ENCODE results near the gene KCNN3.

KCNN3 gene

GRCh38 chr1:154794608-154795007 is 75.5 kb downstream of the KCNN3 start:
- no peak for DNase-seq (ENCODE audit: low read depth, low spot score)

GRCh38 chr1:154793685-154794084 is 76.4 kb downstream of the KCNN3 start:
- no peak for DNase-seq (ENCODE audit: low read depth, low spot score)

- no peak for DNase-seq (ENCODE audit: low read depth, low spot score)
These were observed 77.2 kb downstream of the KCNN3 start for GRCh38 chr1:154792899-154793298.

DNA sequence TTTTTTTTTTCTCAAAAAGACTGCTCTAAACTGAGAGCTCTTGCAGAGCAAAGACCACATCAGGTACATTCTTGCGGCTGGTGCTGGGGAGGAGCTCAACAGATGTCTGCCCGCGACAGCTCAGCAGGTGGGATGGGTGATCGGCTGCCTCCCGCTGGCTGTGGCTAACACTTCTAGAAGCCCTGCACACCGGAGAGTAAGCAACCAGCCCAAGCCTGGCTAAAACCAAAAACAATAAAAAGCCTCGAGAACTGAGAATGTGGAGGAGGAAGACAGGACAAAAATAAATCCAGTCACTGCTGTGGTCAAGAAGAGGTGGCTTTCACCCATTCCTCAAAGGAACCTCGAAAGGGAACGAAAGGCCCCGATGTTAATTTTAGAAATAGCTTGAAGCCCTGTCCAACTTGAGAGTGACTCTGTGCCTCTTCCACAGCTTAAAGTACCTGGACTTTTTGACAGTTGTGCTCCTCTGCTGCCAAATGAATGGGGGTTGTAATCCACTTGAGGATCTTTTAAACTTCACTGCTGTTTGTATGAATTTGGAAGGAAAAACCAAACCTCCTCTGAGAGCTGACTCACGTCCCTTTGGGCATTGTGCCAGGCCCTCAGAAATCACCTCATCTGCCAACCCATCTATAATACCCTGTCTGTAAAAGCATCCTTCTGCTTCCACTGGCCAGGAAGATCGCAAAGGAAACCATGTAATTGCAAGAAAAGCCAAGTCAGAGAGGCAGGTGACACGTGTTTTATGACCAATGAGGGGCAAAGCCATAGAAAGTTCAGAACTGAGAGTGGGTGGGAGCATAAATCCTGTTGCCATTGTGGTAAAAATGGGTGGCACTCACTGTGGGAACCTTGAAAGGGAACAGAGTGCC is 78.6 kb downstream of the KCNN3 start:
- DNase-seq (ENCODE audit: low read depth, low spot score): no peak

GRCh38 chr1:154788886-154789285 is 81.2 kb downstream of the KCNN3 start:
- no peak for DNase-seq (ENCODE audit: low read depth, low spot score)

DNA sequence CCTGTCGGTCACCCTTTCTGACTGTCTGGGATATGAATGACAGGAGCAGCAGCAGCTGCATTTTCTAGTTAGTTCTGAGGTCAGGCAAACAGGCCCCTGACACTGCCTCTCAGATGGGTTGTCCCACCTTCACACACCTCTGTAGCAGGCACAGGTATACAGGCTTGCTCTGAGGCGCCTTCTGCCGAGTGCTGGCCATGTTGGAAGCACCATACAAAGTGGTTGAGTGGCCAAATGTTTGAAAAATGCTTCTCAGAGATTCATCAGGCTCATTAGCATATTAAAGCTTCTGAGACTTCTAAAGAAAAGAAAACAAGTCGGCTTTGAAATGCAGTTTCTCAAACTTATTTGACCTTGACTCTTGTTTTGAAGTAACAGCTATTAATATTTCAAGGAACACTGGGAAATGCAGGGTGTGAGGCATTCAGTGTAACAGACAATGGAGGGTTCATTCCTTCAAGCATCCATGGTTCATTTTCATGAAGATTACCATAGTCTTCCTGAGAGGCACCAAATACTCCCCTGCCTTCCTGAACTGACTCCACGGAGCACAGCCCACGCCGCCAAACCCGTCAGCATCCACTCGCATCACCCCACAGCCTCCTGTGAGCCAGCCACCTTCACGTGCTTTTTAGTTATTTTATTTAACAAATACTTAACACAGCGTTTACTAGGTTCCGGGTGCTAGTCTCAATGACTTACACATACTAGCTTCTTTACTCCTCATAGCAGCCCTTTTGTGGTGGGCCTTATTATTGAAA is 81.8 kb downstream of the KCNN3 start:
- no peak for DNase-seq (ENCODE audit: low read depth, low spot score)

DNA sequence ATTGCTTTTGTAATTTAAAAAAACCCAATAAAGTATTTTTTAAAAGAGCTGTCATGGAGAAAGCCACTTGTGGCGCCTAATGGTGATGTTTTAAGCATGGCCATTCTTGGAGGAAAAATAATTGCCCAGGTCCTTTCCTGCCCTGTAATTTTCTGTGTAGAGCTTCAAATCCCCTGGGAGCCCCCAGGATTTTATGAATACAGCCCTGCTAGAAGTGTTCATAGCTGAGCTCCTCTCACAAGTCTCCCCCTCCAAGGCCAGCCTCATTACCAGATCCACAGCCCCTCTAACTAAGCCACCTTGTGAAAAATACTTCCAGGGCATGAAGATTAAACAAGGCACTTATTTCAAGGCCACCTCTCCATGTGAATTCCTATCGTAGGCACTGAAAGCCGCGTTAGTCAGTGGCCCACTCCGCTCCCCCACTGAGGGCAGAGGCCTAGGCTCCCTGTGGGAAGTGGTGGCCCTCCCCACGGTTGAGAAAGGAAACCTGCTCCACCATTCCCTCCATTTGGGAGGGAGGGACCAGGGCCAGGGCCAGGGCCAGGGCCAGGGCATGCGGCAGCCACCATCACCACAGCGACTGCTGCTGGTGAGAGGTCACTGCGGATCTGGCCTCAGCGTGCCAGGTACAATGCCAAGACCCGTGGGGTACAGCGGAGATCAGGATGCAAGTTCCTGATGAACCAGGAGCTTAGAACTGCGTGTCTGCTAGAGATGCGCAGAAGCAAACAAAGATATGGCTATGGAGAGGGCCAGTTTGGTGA is 83.1 kb downstream of the KCNN3 start:
- no peak for DNase-seq (ENCODE audit: low read depth, low spot score)

DNA sequence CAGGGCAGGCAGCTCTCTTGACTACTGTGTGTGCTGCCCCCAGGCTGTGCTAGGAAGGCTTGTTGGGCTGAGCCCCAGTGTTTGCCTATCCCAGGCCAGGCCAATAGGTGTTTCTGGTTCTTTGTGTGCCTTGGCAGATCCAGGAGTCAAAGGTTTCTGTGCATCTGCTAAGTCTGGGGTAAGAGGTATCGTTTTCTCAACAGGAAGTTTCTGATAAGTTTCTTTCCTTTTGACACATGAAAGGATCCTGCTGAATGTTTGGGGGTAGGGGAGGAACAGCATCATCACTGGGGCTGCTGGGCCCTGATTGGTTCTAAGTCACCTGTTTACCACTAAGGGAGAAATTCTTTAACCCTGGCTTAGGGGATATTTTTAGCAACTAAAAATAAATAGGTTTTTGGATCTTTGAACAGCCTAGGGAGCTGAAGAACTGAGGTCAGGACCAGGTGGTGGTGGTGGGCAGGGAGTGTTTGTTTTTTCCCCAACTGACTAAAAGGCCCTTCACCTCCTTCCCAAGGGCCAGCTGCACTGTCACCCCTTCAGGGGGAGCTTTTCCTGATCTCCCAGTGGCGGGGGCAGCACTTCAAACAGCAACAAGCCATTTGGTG is 85.1 kb downstream of the KCNN3 start:
- no peak for DNase-seq (ENCODE audit: low read depth, low spot score)

GRCh38 chr1:154784416-154784815 is 85.7 kb downstream of the KCNN3 start:
- DNase-seq (ENCODE audit: low read depth, low spot score): no peak

GRCh38 chr1:154783976-154784375 is 86.1 kb downstream of the KCNN3 start:
- DNase-seq (ENCODE audit: low read depth, low spot score): no peak

- DNase-seq (ENCODE audit: low read depth, low spot score): no peak
These were observed 89.5 kb downstream of the KCNN3 start for GRCh38 chr1:154780541-154780940.

DNA sequence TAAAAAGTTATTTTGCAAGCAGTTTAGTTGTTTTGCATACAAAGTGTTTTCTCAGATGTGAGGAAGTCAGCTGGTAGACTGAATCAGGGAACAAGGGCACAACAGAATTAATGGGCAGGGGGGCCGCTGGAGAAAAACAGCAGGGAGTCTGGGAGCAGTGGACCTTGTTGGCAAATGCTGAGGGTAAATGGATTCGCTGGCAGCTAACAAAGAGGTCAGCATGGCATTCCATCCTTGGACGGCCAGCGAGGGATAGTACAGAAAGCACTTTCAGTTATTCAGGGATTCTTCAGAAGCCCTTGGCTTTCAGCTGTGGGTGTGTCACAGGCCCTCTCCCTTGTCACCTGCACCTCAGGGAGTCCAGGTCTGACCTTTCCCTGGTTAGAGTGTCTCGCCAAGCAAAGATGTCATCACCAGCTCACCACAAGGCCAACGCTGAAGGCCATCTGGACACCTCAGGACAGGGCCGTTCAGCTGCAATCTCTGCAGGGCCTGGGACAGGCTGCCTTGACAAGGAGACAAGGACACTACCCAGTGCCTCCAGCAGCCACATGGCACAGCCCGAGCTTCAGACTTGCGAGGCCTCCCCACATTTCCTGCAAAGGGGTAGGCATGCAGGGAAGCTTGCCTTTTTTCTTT is 90.4 kb downstream of the KCNN3 start:
- no peak for DNase-seq (ENCODE audit: low read depth, low spot score)

GRCh38 chr1:154778944-154779343 is 91.1 kb downstream of the KCNN3 start:
- no peak for DNase-seq (ENCODE audit: low read depth, low spot score)

GRCh38 chr1:154778275-154778674 is 91.8 kb downstream of the KCNN3 start:
- no peak for DNase-seq (ENCODE audit: low read depth, low spot score)

- no peak for DNase-seq (ENCODE audit: low read depth, low spot score)
These were observed 92.3 kb downstream of the KCNN3 start for GRCh38 chr1:154777781-154778180.

- DNase-seq (ENCODE audit: low read depth, low spot score): no peak
These were observed 92.9 kb downstream of the KCNN3 start for GRCh38 chr1:154777154-154777553.

GRCh38 chr1:154775621-154776605 is 94.2 kb downstream of the KCNN3 start:
- DNase-seq (ENCODE audit: low read depth, low spot score): no peak

- no peak for DNase-seq (ENCODE audit: low read depth, low spot score)
These were observed 95.8 kb downstream of the KCNN3 start for GRCh38 chr1:154774175-154774855.

DNA sequence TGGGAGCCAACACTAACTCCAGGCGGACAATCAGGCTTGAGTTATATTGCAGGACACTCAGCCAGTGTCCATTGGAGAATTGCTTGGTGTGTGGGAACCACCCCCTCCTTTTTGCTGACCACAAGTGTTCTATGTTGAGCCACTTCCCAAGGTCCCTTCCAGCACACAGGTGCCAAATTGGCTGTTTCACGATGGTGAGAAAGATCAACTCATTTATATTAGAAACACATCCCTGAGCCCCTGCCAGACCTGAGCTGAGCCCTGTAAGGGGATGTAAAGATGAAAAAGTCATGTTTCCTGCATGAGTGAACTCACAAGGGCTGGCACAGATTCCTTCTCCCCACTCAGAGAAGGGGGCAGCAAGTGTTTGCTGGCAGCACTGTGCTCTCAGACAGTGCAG is 96.5 kb downstream of the KCNN3 start:
- DNase-seq (ENCODE audit: low read depth, low spot score): no peak
